ENCODE data around the gene ATE1. TPM values are rescaled to one million over a fixed set of nuclear protein-coding genes. Genes with fewer than 3 reads are reported as not detected.

Gene ATE1
- total and polyA plus RNA-seq, 10 of the 15 experiments (the other 5 are each of a cell fraction or from before 2014, with no cell fraction given), result 4.3 to 22.7 (median 15.9) TPM

DNA sequence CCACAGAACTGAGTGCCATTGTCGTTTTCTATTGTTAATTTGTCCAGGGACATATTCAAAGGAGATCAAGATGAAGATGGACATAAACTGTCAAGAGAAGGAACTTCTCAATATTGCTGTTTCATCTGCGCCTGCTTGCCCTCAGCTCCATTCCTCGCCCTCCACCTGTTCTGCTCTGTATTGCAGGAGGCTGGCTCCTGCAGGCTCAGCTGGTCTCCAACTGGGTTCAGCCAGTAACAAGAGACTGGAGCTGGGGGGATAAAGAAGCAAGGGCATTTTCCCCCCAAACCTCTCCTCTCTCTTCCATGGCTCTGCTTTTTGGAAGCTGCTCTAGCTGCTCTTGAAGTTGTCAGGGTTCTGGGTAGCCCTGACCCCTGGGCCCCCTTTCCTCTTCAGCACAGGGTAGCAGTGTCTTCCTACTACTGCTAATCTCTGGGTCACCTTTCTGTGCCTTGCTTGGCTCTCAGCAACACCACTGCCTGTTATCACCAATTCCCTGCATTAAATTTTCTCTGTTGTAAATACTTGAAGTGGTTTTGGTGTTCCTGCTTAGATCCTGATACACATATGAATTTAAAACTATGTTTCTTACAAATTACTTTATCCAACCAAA is 180.6 kb downstream of the ATE1 start (continued):
- TF ChIP-seq, protein P1, sequence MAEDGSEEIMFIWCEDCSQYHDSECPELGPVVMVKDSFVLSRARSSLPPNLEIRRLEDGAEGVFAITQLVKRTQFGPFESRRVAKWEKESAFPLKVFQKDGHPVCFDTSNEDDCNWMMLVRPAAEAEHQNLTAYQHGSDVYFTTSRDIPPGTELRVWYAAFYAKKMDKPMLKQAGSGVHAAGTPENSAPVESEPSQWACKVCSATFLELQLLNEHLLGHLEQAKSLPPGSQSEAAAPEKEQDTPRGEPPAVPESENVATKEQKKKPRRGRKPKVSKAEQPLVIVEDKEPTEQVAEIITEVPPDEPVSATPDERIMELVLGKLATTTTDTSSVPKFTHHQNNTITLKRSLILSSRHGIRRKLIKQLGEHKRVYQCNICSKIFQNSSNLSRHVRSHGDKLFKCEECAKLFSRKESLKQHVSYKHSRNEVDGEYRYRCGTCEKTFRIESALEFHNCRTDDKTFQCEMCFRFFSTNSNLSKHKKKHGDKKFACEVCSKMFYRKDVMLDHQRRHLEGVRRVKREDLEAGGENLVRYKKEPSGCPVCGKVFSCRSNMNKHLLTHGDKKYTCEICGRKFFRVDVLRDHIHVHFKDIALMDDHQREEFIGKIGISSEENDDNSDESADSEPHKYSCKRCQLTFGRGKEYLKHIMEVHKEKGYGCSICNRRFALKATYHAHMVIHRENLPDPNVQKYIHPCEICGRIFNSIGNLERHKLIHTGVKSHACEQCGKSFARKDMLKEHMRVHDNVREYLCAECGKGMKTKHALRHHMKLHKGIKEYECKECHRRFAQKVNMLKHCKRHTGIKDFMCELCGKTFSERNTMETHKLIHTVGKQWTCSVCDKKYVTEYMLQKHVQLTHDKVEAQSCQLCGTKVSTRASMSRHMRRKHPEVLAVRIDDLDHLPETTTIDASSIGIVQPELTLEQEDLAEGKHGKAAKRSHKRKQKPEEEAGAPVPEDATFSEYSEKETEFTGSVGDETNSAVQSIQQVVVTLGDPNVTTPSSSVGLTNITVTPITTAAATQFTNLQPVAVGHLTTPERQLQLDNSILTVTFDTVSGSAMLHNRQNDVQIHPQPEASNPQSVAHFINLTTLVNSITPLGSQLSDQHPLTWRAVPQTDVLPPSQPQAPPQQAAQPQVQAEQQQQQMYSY (CRISPR knock-in tag; IDR thresholded peaks at IDR 0.05), result no peak
- TF ChIP-seq TCF12 (IDR thresholded peaks at IDR 0.05; ENCODE audit: low read depth, low read length) (no peak), JUNB (IDR thresholded peaks at IDR 0.05) (no peak), SRF (IDR thresholded peaks at IDR 0.05; ENCODE audit: low read depth in 2 of 2, low read length in 2 of 2) (no peak)
- TF ChIP-seq, protein P2, sequence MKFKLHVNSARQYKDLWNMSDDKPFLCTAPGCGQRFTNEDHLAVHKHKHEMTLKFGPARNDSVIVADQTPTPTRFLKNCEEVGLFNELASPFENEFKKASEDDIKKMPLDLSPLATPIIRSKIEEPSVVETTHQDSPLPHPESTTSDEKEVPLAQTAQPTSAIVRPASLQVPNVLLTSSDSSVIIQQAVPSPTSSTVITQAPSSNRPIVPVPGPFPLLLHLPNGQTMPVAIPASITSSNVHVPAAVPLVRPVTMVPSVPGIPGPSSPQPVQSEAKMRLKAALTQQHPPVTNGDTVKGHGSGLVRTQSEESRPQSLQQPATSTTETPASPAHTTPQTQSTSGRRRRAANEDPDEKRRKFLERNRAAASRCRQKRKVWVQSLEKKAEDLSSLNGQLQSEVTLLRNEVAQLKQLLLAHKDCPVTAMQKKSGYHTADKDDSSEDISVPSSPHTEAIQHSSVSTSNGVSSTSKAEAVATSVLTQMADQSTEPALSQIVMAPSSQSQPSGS (IDR thresholded peaks at IDR 0.05; ENCODE audit: low read length), result no peak

DNA sequence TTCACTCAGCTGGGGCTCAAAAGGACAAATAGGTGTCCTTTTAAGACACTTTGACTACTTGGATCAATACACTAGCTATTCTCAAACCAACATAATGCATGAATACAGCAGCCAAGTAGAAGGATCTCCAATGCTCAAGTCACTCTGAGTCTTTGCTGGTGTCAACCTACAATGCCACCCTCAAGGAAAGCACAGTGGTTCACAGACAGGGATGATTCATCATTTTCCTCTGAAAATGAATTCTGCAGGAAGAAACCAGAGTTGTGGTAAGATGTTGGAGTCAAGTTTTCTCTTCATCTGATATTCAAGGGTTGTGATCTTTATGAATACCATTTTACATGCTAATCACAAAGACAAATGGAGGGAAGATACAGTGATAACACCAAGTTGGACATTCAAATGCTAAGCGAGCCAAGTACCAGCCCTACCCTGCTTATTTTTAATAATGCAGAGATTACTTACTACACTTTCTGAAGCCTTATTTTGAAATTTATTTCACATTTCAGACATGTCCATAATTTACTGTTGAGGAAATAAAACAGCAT is 186.5 kb downstream of the ATE1 start:
- TSS peak; percentile 44 for BruUV-seq (replicated peaks)
- no peak for FAIRE-seq
- CTCF ChIA-PET, result interaction anchor here (0.6 to 1.5 kb wide), 4 partner anchors 9 to 159 kb away, joined by 3 to 5 read pairs (median 4); no protein-coding TSS in a partner anchor

More for the DNA sequence above, 186.5 kb downstream of the ATE1 start:
- H3K27me3 ChIP-seq (replicated peaks in 1 of 2; ENCODE audit: control insufficient read depth in 2 of 2, insufficient read depth in 2 of 2, low read length in 1 of 2), result peaks cover 0 to under 1% of the 10 kb centered on the region in 2 experiments; a peak in 1 of 4 replicates
- no peak overlapping the region for H3K9ac ChIP-seq (ENCODE audit: control insufficient read depth, insufficient read depth, low read length)
- H4K20me1 ChIP-seq (ENCODE audit: control insufficient read depth, insufficient read depth), result no peaks in the 10 kb centered on the region
- H2AFZ ChIP-seq (ENCODE audit: control insufficient read depth, low read depth, low read length), result no peak overlapping the region
- ChIA-PET SMC1A (ENCODE audit: uncharacterized antibody, unreplicated experiment) (interaction anchor here (1.4 kb wide), 1 partner anchor 64 kb away, joined by 3 read pairs; no protein-coding TSS in a partner anchor), RAD21 (ENCODE audit: unreplicated experiment) (no interaction called here), POLR2A (no interaction called here)
- no peak overlapping the region for H3K27ac ChIP-seq (ENCODE audit: control insufficient read depth, insufficient read depth)
- H3K4me3 ChIP-seq, result no peak overlapping the region
- DNase-seq (ENCODE audit: low read depth, low spot score) (no peak), ATAC-seq (no peak)
- in situ Hi-C loops (cut with MboI), result no loop called here
- intact Hi-C loops (cut with micrococcal nuclease; ENCODE audit: unreplicated experiment), result no loop called here
- no peak overlapping the region for H3K4me2 ChIP-seq (ENCODE audit: control insufficient read depth, insufficient read depth)
- H3K4me1 ChIP-seq (ENCODE audit: control insufficient read depth, insufficient read depth, low read length), result no peaks in the 10 kb centered on the region
- no peaks in the 10 kb centered on the region for H3K79me2 ChIP-seq (ENCODE audit: control insufficient read depth, insufficient read depth, low read length)
- H3K36me3 ChIP-seq (ENCODE audit: control insufficient read depth in 2 of 2, insufficient read depth in 2 of 2, low read length in 1 of 2), result no peaks in the 10 kb centered on the region
- WGBS (ENCODE audit: insufficient coverage, insufficient replicate concordance, low lambda C conversion rate, missing lambda C conversion rate), result 0% methylated on average over 1 of the region's 1 CpG
- no peaks in the 10 kb centered on the region for H3K9me3 ChIP-seq (replicated peaks; ENCODE audit: control insufficient read depth, insufficient read depth, low read length)
- TF ChIP-seq ZNF217 (IDR thresholded peaks at IDR 0.05), result no peak
- no peak for TF ChIP-seq JUND (IDR thresholded peaks at IDR 0.05; ENCODE audit: low read depth, low read length)

Measured in GM12878 (cell line).